ENCODE results near the gene TNFAIP8. TPM values are rescaled to one million over a fixed set of nuclear protein-coding genes. Genes with fewer than 3 reads are reported as not detected.

Gene TNFAIP8
- total and polyA plus RNA-seq, 2 donors (not counting 1 experiment from before 2014, with no cell fraction given), result 67.3 to 109 TPM

- no peak overlapping the region for H3K27ac Mint-ChIP-seq
These were observed 89.7 kb downstream of the TNFAIP8 start for GRCh38 chr5:119445544-119445943.

More at GRCh38 chr5:119445544-119445943, 89.7 kb downstream of the TNFAIP8 start:
- 100% methylated on average over 1 of the region's 13 CpGs for WGBS (ENCODE audit: insufficient coverage)
- H3K4me1 ChIP-seq (ENCODE audit: control insufficient read depth in 2 of 2, insufficient read depth in 2 of 2, low read length in 2 of 2), result peaks cover 11% of the 10 kb centered on the region in 2 donors
- H2AFZ ChIP-seq (ENCODE audit: insufficient read depth, low read depth, low read length, poor library complexity, severe bottlenecking), result no peak overlapping the region
- ChIA-PET POLR2A (no interaction called here), CTCF (no interaction called here)
- no peak overlapping the region for H3K27ac ChIP-seq (ENCODE audit: low read length in 2 of 2)
- no peak overlapping the region for H3K9ac ChIP-seq (ENCODE audit: low read length)
- no peaks in the 10 kb centered on the region for H3K36me3 ChIP-seq (replicated peaks in 1 of 2; ENCODE audit: control extremely low read depth in 1 of 2, control insufficient read depth in 1 of 2, extremely low read depth in 1 of 2, insufficient read depth in 2 of 2, low read length in 1 of 2)
- no peak overlapping the region for H3K4me2 ChIP-seq (replicated peaks; ENCODE audit: low read depth, low read length, poor library complexity, severe bottlenecking)
- H4K20me1 ChIP-seq (ENCODE audit: control insufficient read depth, insufficient read depth, low read length, poor library complexity, severe bottlenecking), result no peaks in the 10 kb centered on the region
- Mint-ChIP-seq H3K4me3 (no peak overlapping the region), H3K4me1 (peaks cover 15% of the 10 kb centered on the region), H3K27me3 (no peaks in the 10 kb centered on the region), H3K9me3 (ENCODE audit: insufficient read depth) (peaks cover 5% of the 10 kb centered on the region)
- H3K4me3 ChIP-seq (ENCODE audit: control extremely low read depth in 1 of 5, extremely low read depth in 1 of 5, insufficient read depth in 1 of 5, low read depth in 2 of 5, low read length in 4 of 5), result no peak overlapping the region
- DNase-seq (no peak), ATAC-seq (ENCODE audit: low read depth) (no peak)
- no peaks in the 10 kb centered on the region for H3K79me2 ChIP-seq (ENCODE audit: control insufficient read depth, insufficient read depth, low read length)
- TF ChIP-seq EZH2 (IDR thresholded peaks at IDR 0.05; ENCODE audit: borderline replicate concordance, insufficient read depth, low read depth, low read length, poor library complexity, severe bottlenecking) (no peak), CTCF (IDR thresholded peaks at IDR 0.05) (no peak)
- H3K9me3 ChIP-seq (ENCODE audit: control extremely low read depth in 1 of 3, control insufficient read depth in 2 of 3, insufficient read depth in 1 of 3, low read length in 2 of 3), result peaks cover 0 to 12% (median 0%) of the 10 kb centered on the region in 3 donors
- intact Hi-C loops (cut with micrococcal nuclease), result no loop called here
- no peaks in the 10 kb centered on the region for H3K27me3 ChIP-seq (replicated peaks in 1 of 4; ENCODE audit: control extremely low read depth in 1 of 4, control insufficient read depth in 3 of 4, insufficient read depth in 4 of 4, low read length in 3 of 4)

Small RNA genes lying within 50 kb of the gene (small RNA-seq; reads per million reads assigned to genes)
- gene RN7SL174P (ENCODE audit: insufficient read length, low read depth, low replicate concordance) (not detected), gene RNA5SP190 (ENCODE audit: insufficient read length, low read depth, low replicate concordance) (not detected)

Other genes with a start within 250 kb of the TNFAIP8 start
- gene HSD17B4, start 96.5 kb downstream of the TNFAIP8 start, total RNA-seq, result 112 and 114 TPM in 2 replicates
- gene HSD17B4, start 96.5 kb downstream of the TNFAIP8 start, polyA plus RNA-seq, result 76.9 and 125 TPM in 2 replicates